ENCODE results near the gene DQX1.

DNA sequence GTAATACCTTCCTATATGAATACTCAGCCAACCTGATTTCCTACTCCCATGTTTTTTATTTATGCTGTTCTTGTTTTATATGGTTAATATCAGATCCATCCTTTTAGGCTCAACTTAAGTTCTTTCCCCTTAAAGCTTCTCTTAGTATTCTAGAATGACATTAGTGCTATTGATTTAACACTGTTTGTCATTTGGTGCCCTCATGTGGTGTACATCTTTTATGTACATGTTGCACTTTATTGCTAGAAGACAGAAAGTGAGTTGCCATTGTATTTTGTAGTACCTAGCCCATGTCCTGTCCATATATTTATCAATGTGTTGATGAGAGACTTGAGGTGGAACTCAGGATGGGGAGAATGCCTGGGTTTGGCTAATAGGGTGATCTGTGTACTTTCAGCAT lies 6.2 kb upstream of the DQX1 start:
- TF ChIP-seq CTCF (IDR thresholded peaks at IDR 0.05) (no peak), POLR2A (IDR thresholded peaks at IDR 0.05) (no peak)
